H1 (cell line): ENCODE measurements around the gene DACT3. TPM values are rescaled to one million over a fixed set of nuclear protein-coding genes. Genes with fewer than 3 reads are reported as not detected.

Experiments used
- CTCF ChIA-PET: fragments of 300-600 bp; sonication (Branson Sonifier 250); formaldehyde crosslinking; loops from one replicate; lab custom pipeline; 2021; ENCODE audit not compliant: partially characterized antibody; lab: Charles Lee
- POLR2A ChIA-PET: fragments of 300-600 bp; sonication (Branson Sonifier 250); formaldehyde crosslinking; loops from one replicate; lab custom pipeline; 2021; ENCODE audit warnings: inconsistent platforms; ENCODE audit not compliant: partially characterized antibody; lab: Charles Lee
- DNase-seq, 2 experiments: peaks; one replicate each; pipeline versions ENCODE4 v3.0.0 to v3.0.0-alpha.2; 2010 to 2022; ENCODE audit warnings: low spot score in 2 of 2, low read depth in 1 of 2, mixed read lengths in 1 of 2
- FAIRE-seq: peaks from 2 replicates; lab custom pipeline; 2011; peaks lifted over from hg19 to GRCh38; lab: Jason Lieb, UNC
- H2AFZ ChIP-seq: 2 replicates; pipeline ENCODE4 v1.8.1; 2012; ENCODE audit warnings: low read length, inconsistent platforms
- H2AK5ac ChIP-seq: 2 replicates; pipeline ENCODE4 v1.6.1; 2013; ENCODE audit warnings: low read depth, low read length
- H2BK120ac ChIP-seq: replicated peaks from 2 replicates; pipeline ENCODE3; 2013; ENCODE audit warnings: low read depth, low read length, inconsistent platforms
- H2BK12ac ChIP-seq: 2 replicates; pipeline ENCODE4 v1.6.1; 2013; ENCODE audit warnings: low read depth, low read length
- H2BK15ac ChIP-seq: 2 replicates; pipeline ENCODE4 v1.6.1; 2013; ENCODE audit warnings: low read length
- H2BK20ac ChIP-seq: 2 replicates; pipeline ENCODE4 v1.6.1; 2013; ENCODE audit warnings: low read length
- H2BK5ac ChIP-seq: 2 replicates; pipeline ENCODE4 v1.6.1; 2013; ENCODE audit warnings: low read depth, low read length
- H3K14ac ChIP-seq: 2 replicates; pipeline ENCODE4 v1.6.1; 2013; ENCODE audit warnings: inconsistent platforms; ENCODE audit not compliant: insufficient read length
- H3K18ac ChIP-seq: 2 replicates; pipeline ENCODE4 v1.6.1; 2013; ENCODE audit warnings: low read length; ENCODE audit errors: extremely low read depth
- H3K23ac ChIP-seq: 2 replicates; pipeline ENCODE4 v1.6.1; 2013; ENCODE audit warnings: inconsistent platforms; ENCODE audit not compliant: insufficient read length
- H3K23me2 ChIP-seq: 2 replicates; pipeline ENCODE4 v1.6.1; 2013; ENCODE audit warnings: low read depth, low read length
- H3K27ac ChIP-seq: 2 replicates; pipeline ENCODE4 v1.6.1; 2011; ENCODE audit warnings: low read depth, low read length, inconsistent platforms
- H3K27me3 ChIP-seq, 4 experiments: replicated peaks in 1 of 4; 1 replicate in 1 of 4; 2 replicates in 3 of 4; pipeline versions ENCODE4 v1.6.1 to v1.8.1; 2011 to 2013; ENCODE audit warnings: low read length in 3 of 4, mild to moderate bottlenecking in 3 of 4, inconsistent platforms in 2 of 4, mixed read lengths in 2 of 4, moderate library complexity in 1 of 4; ENCODE audit not compliant: control insufficient read depth in 3 of 4, insufficient read depth in 3 of 4; ENCODE audit errors: extremely low read depth in 1 of 4
- H3K36me3 ChIP-seq, 4 experiments: 2 replicates each; pipeline versions ENCODE4 v1.6.1 to v1.8.1; 2011 to 2013; ENCODE audit warnings: mild to moderate bottlenecking in 4 of 4, low read length in 3 of 4, moderate library complexity in 2 of 4, control low read depth in 1 of 4, inconsistent platforms in 1 of 4; ENCODE audit not compliant: insufficient read depth in 4 of 4, control insufficient read depth in 2 of 4
- H3K4ac ChIP-seq: replicated peaks from 2 replicates; pipeline ENCODE3; 2013; ENCODE audit warnings: low read length, low read depth, mixed read lengths, inconsistent platforms; ENCODE audit not compliant: insufficient read length
- H3K4me1 ChIP-seq, 4 experiments: replicated peaks in 1 of 4; 1 replicate in 1 of 4; 2 replicates in 3 of 4; pipeline versions ENCODE4 v1.6.1 to v1.8.1; 2011 to 2013; ENCODE audit warnings: low read length in 3 of 4, inconsistent platforms in 2 of 4, mixed read lengths in 1 of 4; ENCODE audit not compliant: insufficient read depth in 4 of 4, control insufficient read depth in 3 of 4
- H3K4me2 ChIP-seq, 2 experiments: 2 replicates each; pipeline versions ENCODE4 v1.6.1 to v1.8.1; 2011 to 2013; ENCODE audit warnings: low read depth in 2 of 2, low read length in 2 of 2, control low read depth in 1 of 2, inconsistent platforms in 1 of 2, mild to moderate bottlenecking in 1 of 2; ENCODE audit not compliant: insufficient read depth in 1 of 2
- H3K4me3 ChIP-seq, 4 experiments: fragments of 200-600, 300-600 bp in 1 of 4; sonication (generic), shearing (Covaris generic), sonication (Bioruptor Twin) in 1 of 4; 2 replicates each; pipeline versions ENCODE4 v1.5.1 to v1.8.1; 2011 to 2016; ENCODE audit warnings: low read length in 4 of 4, low read depth in 3 of 4, control low read depth in 2 of 4, inconsistent platforms in 2 of 4, mild to moderate bottlenecking in 2 of 4, mixed read lengths in 1 of 4, moderate library complexity in 1 of 4; ENCODE audit not compliant: insufficient read depth in 2 of 4; ENCODE audit errors: extremely low read depth in 1 of 4
- H3K56ac ChIP-seq: replicated peaks from 2 replicates; pipeline ENCODE3; 2013; ENCODE audit warnings: low read depth, mild to moderate bottlenecking, mixed read lengths, low read length, inconsistent platforms; ENCODE audit not compliant: insufficient read length
- H3K79me1 ChIP-seq: 2 replicates; pipeline ENCODE4 v1.6.1; 2013; ENCODE audit warnings: low read depth, low read length, control low read depth
- H3K79me2 ChIP-seq, 2 experiments: 2 replicates each; pipeline versions ENCODE4 v1.6.1 to v1.8.1; 2012 to 2013; ENCODE audit warnings: low read length in 2 of 2, mild to moderate bottlenecking in 2 of 2, inconsistent platforms in 1 of 2; ENCODE audit not compliant: insufficient read depth in 2 of 2, control insufficient read depth in 1 of 2
- H3K9ac ChIP-seq, 4 experiments: replicated peaks in 1 of 4; 1 replicate in 1 of 4; 2 replicates in 3 of 4; pipeline versions ENCODE4 v1.6.1 to v1.8.1; 2011 to 2013; ENCODE audit warnings: low read depth in 3 of 4, low read length in 3 of 4, control low read depth in 2 of 4, mild to moderate bottlenecking in 2 of 4, moderate library complexity in 2 of 4, inconsistent platforms in 1 of 4; ENCODE audit errors: extremely low read depth in 1 of 4
- H3K9me3 ChIP-seq, 2 experiments: 2 replicates each; pipeline versions ENCODE4 v1.6.1 to v1.8.1; 2012 to 2013; ENCODE audit warnings: mild to moderate bottlenecking in 2 of 2, moderate library complexity in 2 of 2, control low read depth in 1 of 2, inconsistent platforms in 1 of 2, low read depth in 1 of 2, low read length in 1 of 2, mixed read lengths in 1 of 2; ENCODE audit not compliant: insufficient read depth in 2 of 2
- H4K20me1 ChIP-seq, 2 experiments: replicated peaks in 1 of 2; 2 replicates each; pipeline versions ENCODE3 to v1.8.1; 2011 to 2013; ENCODE audit warnings: inconsistent platforms in 2 of 2, low read length in 2 of 2, mild to moderate bottlenecking in 1 of 2; ENCODE audit not compliant: insufficient read depth in 2 of 2, control insufficient read depth in 1 of 2
- H4K5ac ChIP-seq: 2 replicates; pipeline ENCODE4 v1.6.1; 2013; ENCODE audit warnings: low read length, low read depth, mixed read lengths, inconsistent platforms; ENCODE audit not compliant: insufficient read length
- H4K8ac ChIP-seq: 2 replicates; pipeline ENCODE4 v1.8.0; 2013; ENCODE audit warnings: mild to moderate bottlenecking, moderate library complexity, low read length, inconsistent platforms; ENCODE audit not compliant: insufficient read depth; ENCODE audit errors: extremely low read depth
- H4K91ac ChIP-seq: replicated peaks from 2 replicates; pipeline ENCODE3; 2013; ENCODE audit warnings: low read length, mixed read lengths, inconsistent platforms; ENCODE audit not compliant: insufficient read length
- BCL11A ChIP-seq, 2 experiments: IDR thresholded peaks; one replicate each; pipeline ENCODE4 v1.6.1; 2011; ENCODE audit warnings: low read depth in 2 of 2, low read length in 2 of 2, mild to moderate bottlenecking in 2 of 2
- CTBP2 ChIP-seq: IDR thresholded peaks from 2 replicates; pipeline ENCODE4 v1.7.0; 2011; ENCODE audit warnings: borderline replicate concordance, mild to moderate bottlenecking, moderate library complexity, mixed read lengths, low read length; ENCODE audit not compliant: insufficient read depth, insufficient read length
- GTF2F1 ChIP-seq: IDR thresholded peaks from 2 replicates; pipeline ENCODE4 v1.6.1; 2012; ENCODE audit warnings: low read depth, low read length, improper control_type of control experiment, borderline replicate concordance
- SRF ChIP-seq: IDR thresholded peaks from 2 replicates; pipeline ENCODE4 v1.6.1; 2011; ENCODE audit warnings: mild to moderate bottlenecking, low read depth, low read length, moderate library complexity
- YY1 ChIP-seq: IDR thresholded peaks from 2 replicates; pipeline ENCODE4 v1.6.1; 2011; ENCODE audit warnings: low read depth, mild to moderate bottlenecking, low read length
- WGBS, 2 experiments: shearing (Covaris generic) in 1 of 2; methylation state at CpG; one replicate each; pipeline versions ENCODE4 v1.1.6 to v1.1.7; 2013 to 2015; ENCODE audit warnings: low lambda C conversion rate in 2 of 2, mixed read lengths in 2 of 2, inconsistent platforms in 1 of 2, low coverage in 1 of 2, missing lambda C conversion rate in 1 of 2; ENCODE audit not compliant: insufficient replicate concordance in 2 of 2, insufficient coverage in 1 of 2, insufficient read length in 1 of 2; ENCODE audit errors: extremely low coverage in 1 of 2, missing lambda C conversion rate in 1 of 2; 5-methylcytosine and 5-hydroxymethylcytosine counted together
- polyA plus RNA-seq, 7 experiments: library from polyadenylated mRNA; depleted of rRNA in 3 of 7; stranded (reverse) in 5 of 7; unstranded in 2 of 7; fragments of >200 nt in 5 of 7; fragments of 200-250 nt in 2 of 7; gene quantifications; 1 replicate in 5 of 7; 2 replicates in 1 of 7; 4 replicates in 1 of 7; pipeline versions ENCODE4 v1.2.1 to v1.2.3, GENCODE V29; 2011 to 2013; ENCODE audit warnings: missing spikeins in 2 of 7, mixed read lengths in 2 of 7
- total RNA-seq: library from RNA; stranded (reverse); fragmentation: NEBNext Ultra II Directional; extraction: Animal tissue kit (Norgen Biotek cat#: 25700); gene quantifications from 2 replicates; pipeline ENCODE4 v1.2.1, GENCODE V29; 2021
- TF ChIP-seq, protein P1 (sequence below): IDR thresholded peaks from 2 replicates; pipeline ENCODE4 v1.6.1; 2012; ENCODE audit warnings: inconsistent platforms
- TF ChIP-seq, protein P2 (sequence below): IDR thresholded peaks from 2 replicates; pipeline ENCODE4 v1.6.1; 2012; ENCODE audit warnings: low read length, inconsistent platforms
- TF ChIP-seq, protein P3 (sequence below): IDR thresholded peaks from 2 replicates; pipeline ENCODE4 v1.6.1; 2011; ENCODE audit warnings: low read length, improper control_type of control experiment

The DACT3 gene
- total and polyA plus RNA-seq, 2 of the 8 experiments (the other 6 are each of a cell fraction or from before 2014, with no cell fraction given), result 1.8 to 2.0 TPM

DNA sequence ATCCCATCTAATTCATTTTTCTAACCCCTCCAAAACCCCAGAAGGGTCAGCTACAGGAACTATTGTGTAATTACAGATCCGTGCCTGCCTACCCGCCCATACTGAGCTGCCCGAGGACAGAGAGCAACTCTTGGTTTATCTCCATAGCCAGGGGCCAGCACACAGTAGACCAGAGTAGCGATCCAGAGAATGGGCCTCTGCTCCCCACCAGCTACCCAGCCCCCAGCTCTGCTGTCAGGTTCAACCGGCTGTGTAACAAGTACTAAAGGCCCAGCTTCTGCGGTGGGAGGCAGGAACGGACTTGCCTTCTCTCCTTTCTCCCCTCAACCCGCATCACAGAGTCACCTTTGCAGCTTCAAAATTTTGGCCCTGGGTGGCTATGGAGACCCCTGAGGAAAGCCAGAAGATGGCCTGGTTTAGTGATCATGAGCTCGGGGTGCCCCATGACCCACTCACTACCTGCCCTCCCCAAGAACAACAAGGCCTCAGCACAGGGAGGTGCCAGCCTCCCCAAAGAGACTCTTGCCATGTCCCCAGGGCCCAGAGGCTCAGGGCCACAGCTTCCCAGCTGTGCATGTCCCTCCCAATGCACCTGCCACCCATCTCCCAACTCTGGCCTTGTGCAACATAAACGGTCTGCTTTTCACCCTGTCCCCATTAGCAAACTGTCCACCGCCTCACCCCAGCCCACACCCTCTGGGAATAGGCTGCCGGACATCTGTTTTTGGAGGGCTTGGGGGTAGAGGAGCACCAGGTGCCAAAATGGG is 54.1 kb downstream of the DACT3 start:
- peaks cover 7% of the 10 kb centered on the region; the same call in 1 of the 2 replicates for H3K23me2 ChIP-seq
- no peak overlapping the region for H3K27ac ChIP-seq
- H2BK15ac ChIP-seq, result no peak overlapping the region
- ChIA-PET POLR2A (interaction anchor here (1.0 to 2.2 kb wide), 4 partner anchors 15 to 135 kb away, joined by 3 to 7 read pairs (median 4); no protein-coding TSS in a partner anchor), CTCF (interaction anchor here (0.6 to 3.4 kb wide), 11 partner anchors 7 to 678 kb away, joined by 3 to 21 read pairs (median 4); no protein-coding TSS in a partner anchor)
- no peak overlapping the region for H3K4ac ChIP-seq
- H3K27me3 ChIP-seq, result no peaks in the 10 kb centered on the region
- DNase-seq (no peak), FAIRE-seq (no peak)
- no peak overlapping the region for H2AK5ac ChIP-seq
- no peak overlapping the region for H3K56ac ChIP-seq
- H2BK20ac ChIP-seq, result no peak overlapping the region
- H2AFZ ChIP-seq, result no peak overlapping the region
- H3K79me1 ChIP-seq, result peaks cover 16% of the 10 kb centered on the region
- no peaks in the 10 kb centered on the region for H3K9me3 ChIP-seq
- 88% methylated on average over 12 of the region's 12 CpGs; no CpG with 5 or more reads in 1 of the 2 experiments for WGBS, 2 experiments
- no peak overlapping the region for H3K23ac ChIP-seq
- H3K4me3 ChIP-seq, result no peak overlapping the region
- no peak overlapping the region for H3K4me2 ChIP-seq
- no peak overlapping the region for H2BK12ac ChIP-seq
- no peak overlapping the region for H4K91ac ChIP-seq
- H2BK5ac ChIP-seq, result no peak overlapping the region
- H3K4me1 ChIP-seq, result peaks cover 0 to 19% (median 9%) of the 10 kb centered on the region in 4 experiments; a peak in 5 of 7 replicates
- H4K5ac ChIP-seq, result no peak overlapping the region
- H4K8ac ChIP-seq, result no peak overlapping the region
- H3K9ac ChIP-seq, result no peak overlapping the region
- no peak overlapping the region for H3K14ac ChIP-seq
- peaks cover 16 to 44% (median 40%) of the 10 kb centered on the region in 4 experiments; a peak in 7 of 8 replicates for H3K36me3 ChIP-seq
- peaks cover 15 to 31% of the 10 kb centered on the region in 2 experiments for H3K79me2 ChIP-seq
- H2BK120ac ChIP-seq, result no peak overlapping the region
- H3K18ac ChIP-seq, result no peak overlapping the region
- H4K20me1 ChIP-seq, result peaks cover 20 to 39% of the 10 kb centered on the region in 2 experiments
- no peak for TF ChIP-seq SRF
- TF ChIP-seq, protein P1, sequence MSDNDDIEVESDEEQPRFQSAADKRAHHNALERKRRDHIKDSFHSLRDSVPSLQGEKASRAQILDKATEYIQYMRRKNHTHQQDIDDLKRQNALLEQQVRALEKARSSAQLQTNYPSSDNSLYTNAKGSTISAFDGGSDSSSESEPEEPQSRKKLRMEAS, result no peak
- TF ChIP-seq, protein P2, sequence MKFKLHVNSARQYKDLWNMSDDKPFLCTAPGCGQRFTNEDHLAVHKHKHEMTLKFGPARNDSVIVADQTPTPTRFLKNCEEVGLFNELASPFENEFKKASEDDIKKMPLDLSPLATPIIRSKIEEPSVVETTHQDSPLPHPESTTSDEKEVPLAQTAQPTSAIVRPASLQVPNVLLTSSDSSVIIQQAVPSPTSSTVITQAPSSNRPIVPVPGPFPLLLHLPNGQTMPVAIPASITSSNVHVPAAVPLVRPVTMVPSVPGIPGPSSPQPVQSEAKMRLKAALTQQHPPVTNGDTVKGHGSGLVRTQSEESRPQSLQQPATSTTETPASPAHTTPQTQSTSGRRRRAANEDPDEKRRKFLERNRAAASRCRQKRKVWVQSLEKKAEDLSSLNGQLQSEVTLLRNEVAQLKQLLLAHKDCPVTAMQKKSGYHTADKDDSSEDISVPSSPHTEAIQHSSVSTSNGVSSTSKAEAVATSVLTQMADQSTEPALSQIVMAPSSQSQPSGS, result no peak
- TF ChIP-seq, protein P3, sequence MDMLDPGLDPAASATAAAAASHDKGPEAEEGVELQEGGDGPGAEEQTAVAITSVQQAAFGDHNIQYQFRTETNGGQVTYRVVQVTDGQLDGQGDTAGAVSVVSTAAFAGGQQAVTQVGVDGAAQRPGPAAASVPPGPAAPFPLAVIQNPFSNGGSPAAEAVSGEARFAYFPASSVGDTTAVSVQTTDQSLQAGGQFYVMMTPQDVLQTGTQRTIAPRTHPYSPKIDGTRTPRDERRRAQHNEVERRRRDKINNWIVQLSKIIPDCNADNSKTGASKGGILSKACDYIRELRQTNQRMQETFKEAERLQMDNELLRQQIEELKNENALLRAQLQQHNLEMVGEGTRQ, result no peak
- TF ChIP-seq BCL11A (IDR thresholded peaks at IDR 0.05; ENCODE audit: low read depth in 2 of 2, low read length in 2 of 2), result no peak
- TF ChIP-seq CTBP2, result no peak
- no peak for TF ChIP-seq GTF2F1
- TF ChIP-seq YY1, result no peak
